Upper lobe of left lung (tissue), 4 donors: ENCODE results near the gene SUPT3H.

ENCODE experiments used
- CTCF ChIP-seq, 6 experiments: fragments of 450-650 bp in 4 of 6; fragments of 200-600 bp in 2 of 6; sonication (generic) in 2 of 6; IDR thresholded peaks; one replicate each; pipeline ENCODE4 v1.5.1; 2016 to 2019; ENCODE audit warnings: antibody characterized with exemption in 6 of 6
- EP300 ChIP-seq, 4 donors: sonication (generic); formaldehyde crosslinking; IDR thresholded peaks; one replicate each; pipeline ENCODE4 v1.5.1; 2017; ENCODE audit warnings: antibody characterized with exemption in 4 of 4, control low read depth in 2 of 4
- POLR2AphosphoS5 ChIP-seq, 2 donors: sonication (generic); formaldehyde crosslinking; IDR thresholded peaks; one replicate each; pipeline ENCODE4 v1.5.1; 2017; ENCODE audit warnings: antibody characterized with exemption in 2 of 2

GRCh38 chr6:45201484-45201883 is 176.2 kb downstream of the SUPT3H start:
- TF ChIP-seq POLR2AphosphoS5 (IDR thresholded peaks at IDR 0.05) (no peak), EP300 (IDR thresholded peaks at IDR 0.05) (no peak), CTCF (IDR thresholded peaks at IDR 0.05) (no peak)
